GM12865 (cell line): ENCODE data around the gene ANKRD40.
"Not testable (repeated sequence)": the region's sequence is repeated elsewhere in the genome, so short reads cannot be mapped to it uniquely, and the experiment has no call there.

Source experiments
- DNase-seq: peaks from one replicate; pipeline ENCODE4 v3.0.0; 2010; ENCODE audit warnings: low read depth
- H3K4me3 ChIP-seq: 2 replicates; pipeline ENCODE4 v1.5.1; 2011; ENCODE audit warnings: mild to moderate bottlenecking, low read depth, low read length, control low read depth
- CTCF ChIP-seq: IDR thresholded peaks from 2 replicates; pipeline ENCODE4 v1.5.1; 2011; ENCODE audit warnings: low read length, control low read depth, low read depth, inconsistent platforms; ENCODE audit not compliant: insufficient read depth; ENCODE audit errors: missing control alignments

The ANKRD40 gene

GRCh38 chr17:50681263-50682200 is 26.2 kb downstream of the ANKRD40 start:
- peak; percentile 29 for DNase-seq
- no peak overlapping the region for H3K4me3 ChIP-seq
- no peak for TF ChIP-seq CTCF

DNA sequence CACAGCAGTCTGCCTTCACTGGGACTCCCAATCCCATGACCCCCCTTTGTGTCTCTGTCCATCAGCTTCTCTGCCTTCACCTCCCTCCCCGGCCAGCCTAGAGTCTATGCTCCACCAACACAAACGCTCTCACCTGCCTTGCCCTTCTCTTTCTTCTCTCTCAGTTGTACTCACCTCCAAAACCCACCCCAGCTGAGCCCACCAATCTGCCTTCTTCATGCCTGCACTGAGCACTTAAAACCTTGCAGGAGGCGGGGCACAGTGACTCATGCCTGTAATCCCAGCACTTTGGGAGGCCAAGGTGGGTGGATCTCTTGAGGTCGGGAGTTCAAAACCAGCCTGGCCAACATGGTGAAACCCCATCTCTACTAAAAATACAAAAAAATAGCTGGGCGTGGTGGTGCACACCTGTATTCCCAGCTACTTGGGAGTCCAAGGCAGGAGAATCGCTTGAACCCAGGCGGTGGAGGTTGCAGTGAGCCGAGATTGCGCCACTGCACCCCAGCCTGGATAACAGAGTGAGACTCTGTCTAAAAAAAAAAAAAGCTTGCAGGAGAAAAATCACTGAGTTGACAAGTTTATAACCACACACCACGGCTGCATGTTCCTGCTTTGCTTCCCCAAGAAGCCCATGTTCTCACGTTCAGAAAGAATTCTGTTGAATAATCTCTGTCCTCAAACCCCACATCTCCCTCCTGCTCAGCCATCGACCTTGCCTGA is 27.0 kb downstream of the ANKRD40 start:
- not testable (repeated sequence) for H3K4me3 ChIP-seq, DNase-seq

GRCh38 chr17:50680126-50680525 is 27.6 kb downstream of the ANKRD40 start:
- no peak for TF ChIP-seq CTCF
- H3K4me3 ChIP-seq, result no peak overlapping the region
- DNase-seq, result no peak

GRCh38 chr17:50679008-50679544 is 28.6 kb downstream of the ANKRD40 start:
- H3K4me3 ChIP-seq, result no peak overlapping the region
- no peak for TF ChIP-seq CTCF
- no peak for DNase-seq

- no peak for DNase-seq
- TF ChIP-seq CTCF, result no peak
Observed at GRCh38 chr17:50677851-50678375, 29.8 kb downstream of the ANKRD40 start.

DNA sequence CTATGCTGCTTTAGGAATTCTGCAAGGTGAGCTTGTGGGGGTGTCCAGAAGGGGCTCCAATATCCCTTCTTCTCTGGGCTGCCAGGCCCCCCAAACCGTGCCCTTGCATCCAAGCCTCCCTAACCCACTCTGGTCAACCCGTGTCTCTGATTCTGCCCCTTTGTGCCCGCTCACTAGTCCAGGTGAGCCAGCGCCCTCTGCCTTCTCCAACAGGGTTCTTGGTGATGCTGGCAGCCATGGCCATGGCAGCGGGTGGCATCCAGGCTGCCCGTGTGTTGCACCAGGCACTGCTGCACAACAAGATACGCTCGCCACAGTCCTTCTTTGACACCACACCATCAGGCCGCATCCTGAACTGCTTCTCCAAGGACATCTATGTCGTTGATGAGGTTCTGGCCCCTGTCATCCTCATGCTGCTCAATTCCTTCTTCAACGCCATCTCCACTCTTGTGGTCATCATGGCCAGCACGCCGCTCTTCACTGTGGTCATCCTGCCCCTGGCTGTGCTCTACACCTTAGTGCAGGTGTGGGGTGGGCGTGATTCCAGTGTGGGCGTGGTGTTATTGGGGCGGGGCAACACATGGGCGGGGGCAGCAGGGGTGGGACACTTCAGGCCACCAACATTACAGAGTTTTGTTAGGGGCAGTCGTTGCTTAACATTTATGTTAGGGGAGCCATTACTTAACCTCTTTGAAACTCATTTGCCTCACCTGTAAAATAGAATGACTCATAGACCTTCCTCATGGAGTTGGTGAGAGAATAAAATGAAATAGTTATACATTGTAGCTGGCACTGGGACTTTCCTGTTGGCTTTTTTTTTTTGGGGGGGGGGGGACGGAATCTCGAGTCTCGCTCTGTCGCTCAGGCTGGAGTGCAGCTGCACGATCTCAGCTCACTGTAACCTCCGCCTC is 31.4 kb downstream of the ANKRD40 start:
- DNase-seq, result no peak
- no peak for TF ChIP-seq CTCF
- no peak overlapping the region for H3K4me3 ChIP-seq

More at GRCh38 chr17:50677851-50678375, 29.8 kb downstream of the ANKRD40 start:
- no peak overlapping the region for H3K4me3 ChIP-seq
